NB4 (cell line): Measurements from ENCODE around the gene CAPN8.
A peak's percentile ranks its signal among the peaks of the same experiment; 100 is the strongest.

ENCODE experiments used
- DNase-seq: peaks from one replicate; pipeline ENCODE4 v3.0.0; 2010; ENCODE audit warnings: low read depth
- H3K4me3 ChIP-seq: one replicate; pipeline ENCODE4 v1.5.1; 2011; ENCODE audit warnings: mild to moderate bottlenecking, low read depth, low read length, moderate library complexity
- CTCF ChIP-seq: IDR thresholded peaks from one replicate; pipeline ENCODE4 v1.5.1; 2012; ENCODE audit warnings: low read depth, low read length
- MYC ChIP-seq: IDR thresholded peaks from 2 replicates; pipeline ENCODE4 v1.6.1; 2011; ENCODE audit warnings: low read depth, low read length
- POLR2A ChIP-seq: IDR thresholded peaks from 2 replicates; pipeline ENCODE4 v1.6.1; 2011; ENCODE audit warnings: mild to moderate bottlenecking; ENCODE audit not compliant: insufficient read length; ENCODE audit errors: extremely low read depth
- TF ChIP-seq, protein P1 (sequence below): IDR thresholded peaks from 2 replicates; pipeline ENCODE4 v1.6.1; 2011; ENCODE audit warnings: low read depth, low read length

Gene CAPN8

GRCh38 chr1:223674119-223674890 lies 8.8 kb upstream of the CAPN8 start:
- no peak for DNase-seq
- no peak overlapping the region for H3K4me3 ChIP-seq
- no peak for TF ChIP-seq POLR2A
- TF ChIP-seq CTCF, result no peak
- TF ChIP-seq, protein P1, sequence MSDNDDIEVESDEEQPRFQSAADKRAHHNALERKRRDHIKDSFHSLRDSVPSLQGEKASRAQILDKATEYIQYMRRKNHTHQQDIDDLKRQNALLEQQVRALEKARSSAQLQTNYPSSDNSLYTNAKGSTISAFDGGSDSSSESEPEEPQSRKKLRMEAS, result no peak
- no peak for TF ChIP-seq MYC

GRCh38 chr1:223670458-223671159 lies 5.1 kb upstream of the CAPN8 start:
- TF ChIP-seq CTCF, result peak; percentile 61
- no peak for TF ChIP-seq POLR2A
- H3K4me3 ChIP-seq, result no peak overlapping the region
- DNase-seq, result peak; percentile 56

DNA sequence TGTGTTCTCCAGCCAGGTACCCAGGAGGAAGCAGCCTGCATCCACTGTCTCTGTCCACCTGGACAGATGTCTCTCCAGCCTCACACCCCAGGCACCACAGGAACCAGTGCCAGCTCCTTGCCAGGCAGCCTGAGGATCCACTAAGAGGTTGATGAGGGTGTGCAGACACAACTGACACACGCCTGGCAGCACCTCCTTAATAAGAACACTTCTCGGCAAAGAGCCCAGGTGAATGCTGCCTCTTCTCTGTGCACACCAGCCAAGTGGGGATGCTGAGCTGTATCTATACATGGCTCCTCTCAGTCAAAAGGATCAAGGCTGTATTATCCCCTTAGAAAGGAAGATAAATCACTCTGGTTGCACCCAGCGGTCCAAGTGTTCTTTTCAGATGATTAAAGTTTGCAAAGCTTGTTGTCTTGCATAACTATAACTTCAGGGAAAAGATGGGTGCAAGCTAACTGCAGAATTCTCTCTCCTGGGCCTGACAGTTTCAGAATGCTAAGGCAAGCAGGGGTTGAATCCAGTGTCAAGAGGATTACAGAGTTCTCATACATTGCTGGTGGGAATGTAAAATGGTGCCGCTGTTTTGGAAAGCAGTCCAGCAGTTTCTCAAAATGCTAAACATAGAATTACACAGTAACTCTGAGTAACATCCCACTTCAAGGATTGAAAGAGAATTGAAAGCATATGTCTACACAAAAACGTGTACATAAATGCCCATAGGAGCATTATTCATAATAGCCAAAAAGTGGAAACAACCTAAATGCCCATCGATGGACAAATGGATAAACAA lies 3.7 kb upstream of the CAPN8 start:
- TF ChIP-seq POLR2A (no peak), CTCF (no peak), MYC (no peak)
- TF ChIP-seq, protein P1, result no peak
- H3K4me3 ChIP-seq, result no peak overlapping the region
- DNase-seq, result no peak

GRCh38 chr1:223667484-223668182 lies 2.1 kb upstream of the CAPN8 start:
- no peak overlapping the region for H3K4me3 ChIP-seq
- TF ChIP-seq, protein P1, result no peak
- TF ChIP-seq MYC (no peak), CTCF (no peak), POLR2A (no peak)
- no peak for DNase-seq

DNA sequence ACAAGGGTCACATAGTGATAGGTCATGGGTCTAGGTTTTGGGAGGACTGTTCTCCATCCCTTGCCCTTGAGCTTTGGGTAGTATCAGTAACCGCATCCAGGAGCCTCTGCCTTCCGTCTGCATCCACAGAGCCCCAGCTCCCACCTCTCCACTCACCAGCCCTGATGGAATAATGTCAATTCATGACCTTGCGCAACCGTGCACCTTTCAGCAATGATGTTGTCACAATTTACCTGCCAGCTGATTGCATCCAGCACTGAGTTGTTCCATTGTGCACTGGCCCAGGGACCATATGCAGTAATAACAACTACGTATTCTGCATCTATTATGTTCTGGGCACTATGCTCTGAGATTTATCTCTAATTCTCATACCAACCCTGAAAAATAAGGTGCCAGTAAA lies 1.4 kb downstream of the CAPN8 start:
- no peak overlapping the region for H3K4me3 ChIP-seq
- TF ChIP-seq CTCF (no peak), MYC (no peak), POLR2A (no peak)
- TF ChIP-seq, protein P1, result no peak
- no peak for DNase-seq
